Activated effector memory CD4-positive, alpha-beta T cell treated with Interleukin-2 at 50 U/mL for 16 hours (primary cell): Measurements from ENCODE around the gene SOSTDC1.
"Not testable (repeated sequence)": the region's sequence is repeated elsewhere in the genome, so short reads cannot be mapped to it uniquely, and the experiment has no call there.

Experiments used
- DNase-seq: peaks from one replicate; pipeline ENCODE4 v3.0.0-alpha.2; 2020

Gene SOSTDC1, protein sequence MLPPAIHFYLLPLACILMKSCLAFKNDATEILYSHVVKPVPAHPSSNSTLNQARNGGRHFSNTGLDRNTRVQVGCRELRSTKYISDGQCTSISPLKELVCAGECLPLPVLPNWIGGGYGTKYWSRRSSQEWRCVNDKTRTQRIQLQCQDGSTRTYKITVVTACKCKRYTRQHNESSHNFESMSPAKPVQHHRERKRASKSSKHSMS

DNA sequence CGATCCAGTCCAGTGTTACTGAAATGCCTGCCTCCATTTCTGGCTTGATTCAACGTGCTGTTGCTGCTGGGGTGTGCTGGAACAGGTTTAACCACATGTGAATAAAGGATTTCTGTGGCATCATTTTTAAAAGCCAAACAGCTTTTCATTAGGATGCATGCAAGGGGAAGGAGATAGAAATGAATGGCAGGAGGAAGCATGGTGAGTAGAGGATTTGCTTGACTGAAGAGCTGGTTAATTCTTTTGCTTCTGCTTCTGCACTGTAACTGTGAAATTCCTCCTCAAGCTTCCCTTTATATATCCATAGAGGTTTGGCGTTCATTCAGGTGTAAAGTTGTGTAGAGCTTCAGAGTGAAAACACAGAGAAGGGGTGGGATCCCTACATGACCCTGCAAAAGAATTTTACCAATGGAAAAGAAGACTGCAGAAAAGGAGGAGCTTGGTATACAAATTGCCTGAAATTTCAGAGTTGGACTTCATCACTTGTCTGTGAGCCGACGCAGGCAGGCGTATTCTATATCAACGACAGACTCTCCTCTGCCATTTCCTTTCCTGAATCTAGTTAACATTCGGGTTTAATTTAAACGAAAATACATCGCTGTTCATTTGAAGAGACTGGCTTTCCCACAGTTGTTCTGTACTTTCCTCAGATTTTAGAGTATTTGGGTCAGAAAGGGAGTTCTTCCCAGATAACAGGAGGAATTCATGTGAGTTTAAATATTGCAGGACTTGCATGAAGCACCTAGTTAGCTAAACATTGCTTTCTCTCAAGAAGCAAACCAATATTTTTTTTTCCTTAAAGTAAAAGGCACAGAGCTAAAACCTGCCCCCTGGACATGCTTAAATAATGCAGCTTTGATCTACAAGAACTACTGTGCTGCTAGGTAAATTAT, at the start of gene SOSTDC1:
Gene SOSTDC1, minus strand, starts transcription at position 270 of the 893 bp plus-strand sequence. Its CDS starts 70 bp downstream, at position 200.
- DNase-seq = no peak

DNA sequence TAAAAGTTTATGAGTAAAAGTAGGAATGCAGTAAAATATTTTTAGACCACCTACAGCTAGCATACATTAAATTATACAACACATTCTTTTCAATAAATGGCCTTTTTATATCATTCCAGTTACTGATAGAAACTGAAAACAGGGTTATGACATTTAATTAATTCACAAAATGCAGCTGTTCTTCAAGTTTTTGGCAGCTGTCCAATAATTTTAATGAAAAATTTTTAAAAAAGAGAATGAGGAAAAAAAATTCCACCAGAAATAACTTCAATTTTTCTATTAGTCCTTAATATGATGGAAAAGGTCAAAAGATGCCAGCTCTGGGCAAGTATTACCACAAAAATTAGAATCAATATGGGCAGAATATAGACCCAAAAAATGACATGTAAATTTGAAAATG, 49.2 kb upstream of the SOSTDC1 start:
- no peak for DNase-seq

DNA sequence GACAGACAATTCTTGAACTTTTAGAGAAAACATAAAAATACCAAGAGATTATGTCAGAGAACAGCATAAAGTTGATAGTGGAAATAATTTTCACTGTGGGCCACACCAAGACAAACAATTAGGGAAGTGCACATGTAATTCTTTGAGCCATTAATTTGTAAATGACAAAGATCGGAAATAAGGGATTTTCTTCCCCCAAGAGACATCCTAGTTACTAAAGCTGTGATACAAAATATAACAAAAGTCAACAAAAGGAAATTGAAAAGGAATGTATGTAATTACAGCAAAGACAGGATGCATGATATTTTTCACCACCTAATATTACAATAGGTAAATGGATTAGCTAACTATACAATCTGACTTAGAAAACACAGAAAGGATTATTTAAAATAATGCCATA, 48.7 kb upstream of the SOSTDC1 start:
- no peak for DNase-seq

DNA sequence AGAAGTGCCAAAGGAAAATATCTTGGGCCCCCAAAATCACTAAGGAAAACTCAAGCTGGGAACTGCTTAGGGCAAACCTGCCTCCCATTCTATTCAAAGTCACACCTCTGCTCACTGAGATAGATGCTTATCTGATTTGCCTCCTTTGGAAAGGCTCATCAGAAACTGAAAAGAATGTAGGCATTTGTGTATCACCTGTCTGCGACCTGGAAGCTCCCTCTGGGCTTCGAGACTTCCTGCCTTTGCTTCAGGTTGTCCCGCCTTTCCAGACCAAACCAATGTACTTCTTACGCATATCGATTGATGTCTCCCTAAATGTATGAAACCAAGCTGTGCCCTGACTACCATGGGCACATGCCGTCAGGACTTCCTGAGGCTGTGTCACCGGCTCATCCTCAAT, 46.6 kb upstream of the SOSTDC1 start:
- no peak for DNase-seq

DNA sequence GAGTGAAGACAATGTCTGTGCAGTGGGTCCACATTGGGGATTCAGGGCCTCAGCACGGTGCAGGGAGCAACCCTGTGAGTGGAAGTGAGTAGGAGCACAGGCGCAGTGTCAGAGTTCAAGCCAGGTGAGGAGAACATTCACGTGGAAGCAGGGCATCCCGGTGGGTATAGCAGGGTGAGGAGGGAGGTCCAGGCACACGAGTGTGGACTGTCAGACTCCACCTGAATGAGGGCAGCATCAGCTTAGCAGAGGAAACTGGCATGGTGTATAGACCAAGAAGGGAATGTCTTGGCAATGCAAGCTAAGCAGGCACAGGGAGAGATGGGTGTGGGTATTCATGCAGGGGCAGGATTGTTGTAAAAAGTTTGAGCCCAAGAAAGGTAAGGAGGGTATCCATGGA, 45.8 kb upstream of the SOSTDC1 start:
- no peak for DNase-seq

DNA sequence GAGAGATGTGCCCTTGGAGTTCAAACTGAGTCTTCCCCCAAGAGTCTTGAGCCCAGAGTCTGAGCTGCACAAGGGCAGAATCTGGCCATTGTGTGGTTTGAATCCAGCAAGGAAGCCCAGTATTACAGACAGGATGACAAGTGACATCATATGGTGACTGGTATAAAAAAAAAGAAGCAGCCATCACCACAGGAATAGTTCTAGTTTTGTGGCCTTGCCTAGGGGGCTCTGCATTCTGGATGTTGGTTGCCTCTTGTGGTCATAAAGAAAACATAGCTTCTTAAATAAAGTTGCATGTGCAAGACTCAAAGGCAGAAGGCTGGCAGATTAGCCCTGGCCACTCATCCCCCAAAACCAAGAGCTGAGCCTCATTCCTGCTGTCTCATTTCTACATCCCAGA, 44.3 kb upstream of the SOSTDC1 start:
- DNase-seq = no peak

DNA sequence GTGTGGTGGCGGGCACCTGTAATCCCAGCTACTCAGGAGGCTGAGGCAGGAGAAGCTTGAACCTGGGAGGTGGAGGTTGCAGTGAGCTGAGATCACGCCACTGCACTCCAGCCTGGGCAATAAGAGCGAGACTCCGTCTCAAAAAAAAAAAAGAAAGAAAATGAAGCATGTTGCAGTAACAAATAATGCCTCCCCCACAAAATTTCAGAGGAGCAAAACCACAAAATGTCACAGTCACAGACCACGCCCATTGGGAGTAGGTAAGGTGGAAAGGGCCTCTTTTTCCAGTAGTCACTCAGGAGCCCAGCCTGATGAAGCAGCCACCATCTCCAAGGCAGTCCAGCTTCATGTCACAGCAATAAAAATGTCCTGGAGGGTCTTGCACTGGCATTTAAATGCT, 40.9 kb upstream of the SOSTDC1 start:
- not testable (repeated sequence) for DNase-seq

DNA sequence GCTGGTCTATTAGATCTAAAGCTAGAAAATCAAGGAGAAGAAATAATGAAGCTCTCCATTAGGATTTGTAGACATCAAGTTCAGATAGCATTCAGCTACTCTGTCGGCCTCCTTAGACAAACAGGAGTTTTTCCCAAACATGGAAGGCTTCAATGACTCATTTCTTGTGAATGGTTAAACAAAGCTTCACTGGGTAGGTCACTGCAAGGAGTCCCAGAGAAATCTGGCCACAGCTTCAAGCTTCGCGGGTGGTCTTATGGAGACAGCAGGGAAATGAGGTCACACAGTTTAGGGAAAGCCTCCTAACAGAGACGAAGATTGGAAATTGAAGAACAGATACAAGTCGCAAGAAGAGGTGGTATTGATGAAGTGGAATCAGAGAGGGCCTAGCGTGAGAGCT, 38.5 kb upstream of the SOSTDC1 start:
- no peak for DNase-seq

DNA sequence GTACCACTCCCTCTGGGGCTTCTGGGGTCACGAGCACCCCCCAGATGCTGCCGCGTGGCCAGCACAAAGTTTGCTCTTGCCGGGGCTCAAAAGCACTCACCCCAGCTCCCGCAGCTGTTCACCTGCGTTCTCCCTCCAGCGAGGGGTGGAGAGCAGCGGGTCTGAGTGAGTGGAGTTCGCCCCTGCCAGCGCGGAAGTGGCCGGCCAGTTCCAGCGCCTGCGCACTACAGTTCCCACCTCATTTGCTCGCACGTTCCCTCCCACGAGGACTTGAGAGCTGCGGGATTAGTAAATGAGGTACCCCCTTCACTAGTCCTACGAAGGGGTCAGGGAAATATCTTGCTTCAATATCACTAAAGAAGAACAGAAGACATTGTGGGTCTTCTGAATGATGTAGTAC, 36.8 kb upstream of the SOSTDC1 start:
- no peak for DNase-seq

DNA sequence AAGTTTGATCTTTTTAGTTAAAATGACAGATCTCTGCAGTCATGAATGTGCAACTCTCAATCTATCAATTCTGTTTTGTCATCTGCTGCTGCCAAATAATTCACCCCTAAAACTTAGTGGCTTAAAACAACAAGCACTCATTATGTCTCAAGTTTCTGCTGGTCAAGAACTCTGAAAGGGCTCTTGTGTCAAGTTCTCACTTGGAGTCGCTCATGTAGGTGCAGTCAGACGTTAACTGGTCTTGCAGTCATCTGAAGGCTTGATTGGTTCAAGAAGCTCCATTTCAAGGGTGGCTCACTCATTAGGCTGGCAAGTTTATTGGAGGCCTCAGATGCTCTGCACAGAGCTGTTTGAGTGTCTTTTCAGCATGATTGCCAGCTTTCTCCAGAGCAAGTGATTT, 32.6 kb upstream of the SOSTDC1 start:
- no peak for DNase-seq

DNA sequence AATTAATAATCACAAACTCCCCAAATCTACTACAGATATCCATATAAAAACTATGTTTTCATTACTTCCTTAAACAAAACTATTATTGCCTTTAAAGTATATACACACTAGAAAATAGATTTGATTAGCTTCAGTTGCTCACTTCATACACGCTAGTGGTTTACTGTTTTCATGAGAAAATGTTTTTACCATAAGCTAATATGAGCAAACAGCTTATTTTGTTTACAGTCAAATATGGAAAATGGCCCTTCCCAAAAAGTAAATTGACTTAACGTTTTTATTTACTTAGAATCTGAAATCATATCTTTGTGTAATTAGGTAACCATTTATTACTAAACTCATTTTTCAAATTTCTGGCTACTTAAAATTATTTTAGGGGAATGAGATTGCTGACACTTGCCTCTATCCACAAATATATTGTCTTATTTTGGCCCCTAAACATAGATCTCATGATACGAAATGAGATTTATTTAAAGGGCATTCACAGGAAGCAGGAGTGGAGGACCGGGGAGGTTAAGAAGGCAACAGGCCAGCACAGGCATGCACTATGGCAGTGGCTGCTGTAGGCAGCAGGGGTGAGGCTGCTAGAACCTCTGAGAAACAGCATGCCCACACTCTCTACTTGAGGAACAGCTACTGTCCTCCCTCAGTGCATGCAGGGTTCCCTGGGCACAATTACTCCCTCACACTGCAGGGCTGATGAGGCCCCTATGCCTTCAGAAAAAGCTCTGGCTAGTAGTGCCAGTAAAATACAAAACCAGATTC, 29.6 kb upstream of the SOSTDC1 start:
- no peak for DNase-seq

DNA sequence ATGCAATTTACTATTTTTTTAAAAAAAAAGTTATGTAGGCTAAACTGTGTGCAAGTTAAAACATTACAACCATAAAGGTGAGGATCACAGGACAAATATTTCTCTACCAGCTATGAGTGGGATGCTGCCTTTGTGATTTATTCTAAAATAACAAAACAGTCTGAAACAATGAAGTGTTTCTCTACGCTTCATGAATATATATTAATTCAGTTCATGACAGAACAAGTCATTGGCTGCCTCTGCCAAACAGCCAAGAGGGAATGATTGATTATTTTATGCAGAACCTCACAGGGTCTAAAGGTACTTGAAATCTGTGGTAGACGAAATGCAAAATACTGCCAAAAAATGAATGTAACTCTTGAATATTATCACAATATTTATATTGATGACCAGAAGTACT, 29.0 kb upstream of the SOSTDC1 start:
- no peak for DNase-seq

DNA sequence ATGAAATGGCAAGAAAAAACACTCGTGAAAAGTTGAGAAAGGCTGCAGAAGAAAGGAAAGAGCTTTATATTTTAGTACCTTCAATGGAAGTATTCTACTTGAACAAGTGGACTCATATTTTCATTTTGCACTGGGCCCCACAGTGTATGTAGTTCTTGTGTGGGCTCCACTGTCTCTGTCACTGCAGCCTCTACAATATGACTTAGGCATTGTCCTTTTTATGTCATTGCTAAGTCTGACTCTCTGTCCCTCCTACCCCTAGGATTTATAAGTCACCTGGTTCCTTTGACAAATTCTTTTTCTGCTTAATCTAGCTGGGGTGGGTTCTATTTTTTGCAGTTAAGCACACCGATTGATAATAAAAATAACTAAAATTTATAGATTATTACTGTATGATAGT, 27.7 kb upstream of the SOSTDC1 start:
- DNase-seq = no peak

DNA sequence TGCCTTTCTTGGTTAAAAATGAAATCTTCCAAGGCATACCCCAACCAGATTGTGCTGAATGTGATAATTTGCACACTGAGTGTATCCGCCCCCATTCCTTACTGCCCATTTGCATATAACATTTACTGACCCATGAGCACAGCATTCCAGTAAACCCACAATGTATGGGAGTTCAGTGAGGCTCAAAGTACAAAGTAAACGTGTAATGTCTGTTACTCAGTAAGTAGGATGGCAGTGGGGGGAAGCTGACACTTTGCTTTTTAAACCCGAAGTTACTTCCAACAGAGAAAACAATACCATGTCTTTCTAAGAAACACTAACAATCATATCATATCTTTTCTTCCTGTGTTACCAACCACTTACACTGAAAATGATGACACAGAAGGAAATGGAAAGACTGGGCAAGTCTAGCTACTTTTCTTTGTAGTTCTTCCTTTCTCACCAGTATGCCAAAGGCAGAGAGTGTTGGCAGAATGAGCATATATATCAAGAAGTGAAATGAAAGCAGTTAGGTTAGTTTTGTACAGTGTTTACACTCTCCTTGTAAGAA, 27.1 kb upstream of the SOSTDC1 start:
- DNase-seq = no peak

DNA sequence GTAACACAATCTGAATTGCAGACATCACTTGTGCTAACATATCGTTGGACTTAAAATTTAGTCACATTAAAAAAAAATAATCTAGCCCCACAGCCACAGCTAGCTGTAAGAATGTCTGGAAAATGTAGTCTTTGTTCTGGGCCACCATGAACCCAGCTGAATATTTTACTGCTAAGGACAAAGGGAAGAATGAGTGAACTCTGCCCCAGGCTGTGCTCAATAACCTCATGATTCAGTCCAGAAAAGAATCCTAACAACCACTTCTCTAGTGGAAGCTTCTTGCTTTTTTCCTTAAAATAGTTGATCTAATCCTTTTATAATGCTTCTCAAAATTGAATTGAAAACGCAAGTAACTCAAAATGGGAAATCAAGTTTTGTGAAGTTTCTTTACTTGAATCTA, 25.6 kb upstream of the SOSTDC1 start:
- no peak for DNase-seq

DNA sequence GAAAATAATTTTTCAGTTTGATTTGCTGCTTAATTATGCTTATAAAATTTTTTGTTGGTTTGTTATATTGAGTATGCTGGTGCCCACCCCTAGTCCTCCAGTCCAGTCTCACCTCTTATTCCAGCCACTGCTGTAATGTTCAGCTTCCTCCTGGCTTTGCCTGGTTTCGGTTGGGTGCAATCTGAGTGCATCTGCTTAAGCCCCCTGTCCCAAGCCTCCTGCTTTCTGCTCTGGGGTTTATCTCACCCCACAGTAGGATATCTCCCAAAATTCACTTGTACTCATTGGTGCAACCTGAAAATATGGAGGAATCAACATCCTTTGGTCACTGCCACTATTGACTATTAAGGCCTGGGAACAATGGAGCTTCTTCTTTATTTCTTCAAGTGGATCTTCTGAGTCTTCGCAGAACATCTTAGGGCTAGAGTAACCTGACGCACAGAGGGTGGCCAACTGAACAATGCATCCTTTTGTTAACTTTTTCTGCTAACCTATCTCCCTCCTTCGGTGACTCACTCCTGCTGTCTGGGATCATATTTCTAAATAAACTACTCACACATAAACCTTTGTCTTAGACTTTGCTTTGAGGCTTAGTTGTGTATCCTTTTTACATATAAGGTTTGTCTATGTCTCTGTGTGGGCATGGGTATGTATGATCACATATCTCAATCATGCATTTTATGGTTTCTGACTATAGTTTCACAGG, 19.1 kb upstream of the SOSTDC1 start:
- DNase-seq = no peak

DNA sequence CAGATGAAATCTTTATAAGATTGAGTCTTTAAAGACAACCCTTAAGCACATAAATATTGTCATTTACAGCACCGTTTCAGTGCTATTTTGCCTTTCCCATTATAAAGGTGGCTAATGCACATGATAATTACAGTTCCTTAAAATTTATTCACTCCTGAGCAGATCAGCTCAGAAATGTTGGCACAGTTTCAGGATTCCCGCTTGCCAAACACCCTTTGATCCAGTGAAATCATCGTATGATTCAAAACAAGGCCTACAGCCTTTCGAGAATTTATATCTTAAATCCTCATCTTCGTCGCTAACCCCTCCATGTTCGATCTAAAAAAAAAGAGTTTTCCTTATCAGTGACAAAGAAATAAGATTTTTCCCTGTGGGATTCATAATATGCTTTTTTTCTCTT, 14.1 kb upstream of the SOSTDC1 start:
- DNase-seq = no peak

DNA sequence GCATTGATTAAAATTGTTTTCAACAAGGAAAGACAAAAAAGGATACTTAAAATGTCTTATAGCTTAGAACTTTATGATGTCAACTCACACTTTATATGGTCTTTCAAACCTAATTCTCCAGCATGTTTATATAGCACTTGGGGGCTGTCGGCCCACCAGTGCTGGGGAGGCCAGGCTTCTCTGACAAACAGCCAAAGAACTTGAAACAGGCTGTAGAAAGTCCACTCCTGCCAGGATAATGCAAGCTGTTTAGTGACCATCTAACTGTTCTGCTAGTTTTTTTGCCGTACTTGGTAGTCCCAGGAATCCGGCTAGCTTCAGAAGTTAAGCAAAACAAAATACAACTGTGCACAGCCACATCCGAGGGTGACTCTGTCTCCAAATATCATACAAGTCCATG, 13.6 kb upstream of the SOSTDC1 start:
- no peak for DNase-seq

DNA sequence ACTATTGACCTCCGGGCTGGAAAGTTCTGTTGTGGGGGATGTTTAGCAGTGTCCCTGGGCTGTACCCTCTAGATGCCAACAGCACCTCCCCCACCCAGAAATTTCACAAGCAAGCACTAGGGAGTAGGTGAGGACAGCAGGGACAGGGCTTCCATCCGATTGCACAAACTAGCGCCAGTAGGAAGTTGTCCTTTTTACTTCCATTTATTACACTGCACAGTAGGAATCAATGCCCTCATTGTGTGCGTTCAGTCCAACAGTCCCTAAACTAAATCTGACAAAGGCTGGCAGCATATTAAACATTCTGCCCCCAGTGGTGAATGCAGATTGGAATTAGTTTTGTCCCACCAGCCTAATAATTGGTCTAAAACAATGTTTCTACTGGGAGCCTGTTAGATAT, 6.4 kb upstream of the SOSTDC1 start:
- no peak for DNase-seq

DNA sequence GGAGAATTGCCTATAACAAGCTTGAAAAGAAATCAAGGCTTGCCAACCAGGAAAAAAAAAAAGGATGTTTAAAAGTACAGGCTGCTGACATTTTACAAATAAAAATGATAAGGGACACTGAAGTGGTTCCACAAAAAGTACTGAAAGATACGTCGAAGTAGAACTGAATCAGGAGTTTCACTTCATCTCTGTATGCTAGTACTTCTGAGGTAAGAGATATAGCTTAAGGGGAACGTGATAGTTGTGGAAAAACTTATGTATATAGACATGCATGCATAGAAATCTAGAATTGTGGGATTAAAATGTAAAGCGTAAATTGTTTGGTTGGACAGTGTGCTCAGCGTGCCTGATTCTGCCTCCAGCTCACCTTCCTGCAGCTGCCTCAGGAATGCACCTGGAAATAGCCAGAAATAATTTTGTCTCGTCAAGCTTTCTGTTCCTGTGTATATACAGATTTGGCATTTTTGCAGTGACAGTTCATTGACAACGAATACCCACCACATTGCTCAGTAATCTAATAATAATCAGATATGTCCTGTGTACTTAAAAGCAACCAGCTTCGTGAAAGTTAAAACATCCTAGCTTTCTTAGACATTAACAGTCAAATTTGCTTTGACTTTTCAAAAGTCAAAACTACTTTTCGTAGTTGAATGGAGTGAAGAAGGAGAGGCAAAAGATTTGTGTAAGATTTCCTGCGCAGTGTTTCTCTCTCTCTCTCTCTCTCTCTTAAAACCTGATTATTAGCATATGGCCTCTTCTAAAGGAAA, 1.4 kb downstream of the SOSTDC1 start:
- DNase-seq = no peak

DNA sequence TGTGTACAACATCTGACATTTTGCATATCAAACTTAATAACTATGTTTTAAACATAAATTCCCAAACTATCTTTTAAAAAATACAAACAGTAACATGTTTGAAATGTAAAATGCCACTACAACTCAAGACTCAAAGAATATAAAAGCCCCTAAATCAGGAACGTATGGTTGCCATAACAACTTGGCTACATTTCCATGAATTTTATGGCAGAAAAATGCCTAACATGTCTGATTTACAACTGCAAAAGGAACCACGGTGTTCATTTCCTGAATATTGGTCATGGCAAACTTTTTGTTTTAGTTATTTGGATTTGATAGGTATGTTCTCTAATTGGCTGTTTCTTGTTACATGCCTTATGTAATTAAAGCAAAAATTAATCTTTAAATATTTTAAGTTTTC, 2.0 kb downstream of the SOSTDC1 start:
- no peak for DNase-seq

DNA sequence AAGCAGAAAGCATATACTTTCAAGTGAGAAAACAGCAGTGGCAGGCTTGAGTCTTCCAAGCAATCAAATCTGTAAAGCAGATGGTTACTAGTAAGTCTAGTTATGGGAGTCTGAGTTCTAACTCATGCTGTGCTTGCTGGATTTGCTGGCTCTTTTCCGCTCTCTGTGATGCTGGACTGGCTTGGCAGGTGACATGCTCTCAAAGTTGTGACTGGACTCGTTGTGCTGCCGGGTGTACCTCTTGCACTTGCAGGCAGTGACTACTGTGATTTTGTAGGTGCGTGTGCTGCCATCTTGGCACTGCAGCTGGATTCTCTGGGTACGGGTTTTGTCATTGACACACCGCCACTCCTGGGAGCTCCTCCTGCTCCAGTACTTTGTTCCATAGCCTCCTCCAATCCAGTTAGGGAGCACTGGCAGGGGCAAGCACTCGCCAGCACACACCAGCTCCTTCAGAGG, 3.1 kb downstream of the SOSTDC1 start:
- no peak for DNase-seq
